NCI-H2227 (cell line): Measurements from ENCODE around the gene RPS6KA5.
A peak's percentile ranks its signal among the peaks of the same experiment; 100 is the strongest.
"Not testable (repeated sequence)": the region's sequence is repeated elsewhere in the genome, so short reads cannot be mapped to it uniquely, and the experiment has no call there.

Source experiments
- DNase-seq: peaks from one replicate; lab custom pipeline; 2025; ENCODE audit not compliant: unreplicated experiment; lab: John Stamatoyannopoulos, UW

The RPS6KA5 gene

GRCh38 chr14:90838531-90838930, 221.9 kb downstream of the RPS6KA5 start:
- DNase-seq, result not testable (repeated sequence)

- DNase-seq, result no peak
Measured at GRCh38 chr14:90837355-90837754, 223.1 kb downstream of the RPS6KA5 start.

- DNase-seq, result no peak
Measured at GRCh38 chr14:90836692-90837063, 223.8 kb downstream of the RPS6KA5 start.

GRCh38 chr14:90831821-90832220, 228.6 kb downstream of the RPS6KA5 start:
- no peak for DNase-seq

GRCh38 chr14:90830931-90831701, 229.3 kb downstream of the RPS6KA5 start:
- no peak for DNase-seq

GRCh38 chr14:90829677-90830076, 230.8 kb downstream of the RPS6KA5 start:
- DNase-seq, result no peak

GRCh38 chr14:90828642-90829487, 231.6 kb downstream of the RPS6KA5 start:
- DNase-seq, result no peak

- DNase-seq, result peak; percentile 94
Measured at GRCh38 chr14:90827919-90828610, 232.4 kb downstream of the RPS6KA5 start.

- DNase-seq, result not testable (repeated sequence)
Measured at GRCh38 chr14:90823542-90823941, 236.9 kb downstream of the RPS6KA5 start.

- peak; percentile 26 for DNase-seq
Measured at GRCh38 chr14:90820958-90821357, 239.5 kb downstream of the RPS6KA5 start.

- DNase-seq, result no peak
Measured at GRCh38 chr14:90819734-90820393, 240.6 kb downstream of the RPS6KA5 start.

- no peak for DNase-seq
Measured at GRCh38 chr14:90818715-90819114, 241.7 kb downstream of the RPS6KA5 start.

- DNase-seq, result no peak
Measured at GRCh38 chr14:90816681-90817436, 243.6 kb downstream of the RPS6KA5 start.

GRCh38 chr14:90815822-90816662, 244.4 kb downstream of the RPS6KA5 start, which contains the start of gene TTC7B:
Gene TTC7B, minus strand, starts transcription at chr14:90816430. Its CDS starts 135 bp downstream, at chr14:90816295.
- peak; percentile 74 for DNase-seq

- no peak for DNase-seq
Measured at GRCh38 chr14:90815572-90815821, 244.9 kb downstream of the RPS6KA5 start.

- no peak for DNase-seq
Measured at GRCh38 chr14:90814806-90815571, 245.5 kb downstream of the RPS6KA5 start.

- DNase-seq, result no peak
Measured at GRCh38 chr14:90813442-90813841, 247.0 kb downstream of the RPS6KA5 start.

- DNase-seq, result no peak
Measured at GRCh38 chr14:90812109-90812508, 248.3 kb downstream of the RPS6KA5 start.

GRCh38 chr14:90811641-90812040, 248.8 kb downstream of the RPS6KA5 start:
- DNase-seq, result no peak
